Keratinocyte (primary cell): Measurements from ENCODE around the gene RNU2-63P. TPM values are rescaled to one million over a fixed set of nuclear protein-coding genes. Genes with fewer than 3 reads are reported as not detected.

ENCODE experiments used
- DNase-seq: peaks from one replicate; pipeline ENCODE4 v3.0.0-alpha.2; 2011; ENCODE audit warnings: low read depth, missing footprints, low spot score
- FAIRE-seq: peaks from 2 replicates; lab custom pipeline; 2011; peaks lifted over from hg19 to GRCh38; lab: Jason Lieb, UNC
- H2AFZ ChIP-seq: 2 replicates; pipeline ENCODE4 v1.6.0; 2012; ENCODE audit warnings: low read length, control low read depth, inconsistent platforms; ENCODE audit not compliant: control insufficient read depth
- H3K27ac ChIP-seq: 2 replicates; pipeline ENCODE4 v1.5.1; 2011; ENCODE audit warnings: low read length; ENCODE audit not compliant: control insufficient read depth, insufficient read depth
- H3K27me3 ChIP-seq: 3 replicates; pipeline ENCODE4 v1.6.0; 2011; ENCODE audit warnings: low read length; ENCODE audit not compliant: control insufficient read depth, insufficient read depth; ENCODE audit errors: extremely low read depth
- H3K36me3 ChIP-seq, 2 experiments: 2 replicates in 1 of 2; 3 replicates in 1 of 2; pipeline ENCODE4 v1.5.1; 2011; ENCODE audit warnings: low read length in 2 of 2, mild to moderate bottlenecking in 1 of 2; ENCODE audit not compliant: control insufficient read depth in 2 of 2, insufficient read depth in 2 of 2; ENCODE audit errors: extremely low read depth in 1 of 2
- H3K4me1 ChIP-seq: 3 replicates; pipeline ENCODE4 v1.5.1; 2011; ENCODE audit warnings: low read length; ENCODE audit not compliant: control insufficient read depth, insufficient read depth; ENCODE audit errors: extremely low read depth
- H3K4me2 ChIP-seq: 3 replicates; pipeline ENCODE4 v1.6.0; 2011; ENCODE audit warnings: low read depth, low read length; ENCODE audit not compliant: control insufficient read depth, insufficient read depth; ENCODE audit errors: extremely low read depth
- H3K4me3 ChIP-seq, 3 experiments: fragments of 200-600 bp in 1 of 3; sonication (generic) in 1 of 3; 2 replicates in 2 of 3; 3 replicates in 1 of 3; pipeline ENCODE4 v1.5.1; 2011 to 2016; ENCODE audit warnings: low read length in 3 of 3, mild to moderate bottlenecking in 3 of 3, control low read depth in 2 of 3, inconsistent platforms in 1 of 3, low read depth in 1 of 3, mixed read lengths in 1 of 3, mixed run types in 1 of 3, moderate library complexity in 1 of 3; ENCODE audit not compliant: control insufficient read depth in 2 of 3, insufficient read depth in 2 of 3; ENCODE audit errors: extremely low read depth in 1 of 3
- H3K79me2 ChIP-seq: 2 replicates; pipeline ENCODE4 v1.6.0; 2012; ENCODE audit warnings: low read length; ENCODE audit not compliant: control insufficient read depth, insufficient read depth
- H3K9ac ChIP-seq: 3 replicates; pipeline ENCODE4 v1.6.0; 2011; ENCODE audit warnings: low read length; ENCODE audit not compliant: control insufficient read depth, insufficient read depth; ENCODE audit errors: extremely low read depth
- H3K9me1 ChIP-seq: 3 replicates; pipeline ENCODE4 v1.6.0; 2011; ENCODE audit warnings: low read length; ENCODE audit not compliant: control insufficient read depth, insufficient read depth; ENCODE audit errors: extremely low read depth
- H3K9me3 ChIP-seq: 2 replicates; pipeline ENCODE4 v1.5.1; 2012; ENCODE audit warnings: low read depth, low read length; ENCODE audit not compliant: control insufficient read depth
- H4K20me1 ChIP-seq: 3 replicates; pipeline ENCODE4 v1.6.0; 2011; ENCODE audit warnings: low read length; ENCODE audit not compliant: control insufficient read depth, insufficient read depth; ENCODE audit errors: extremely low read depth
- EZH2 ChIP-seq: IDR thresholded peaks from one replicate; pipeline ENCODE4 v1.6.1; 2012; ENCODE audit warnings: inconsistent platforms, mild to moderate bottlenecking, low read length, moderate library complexity
- dilution Hi-C: fragments of 300-500 bp; cut with MboI; formaldehyde crosslinking; loops from one replicate; pipeline ENCODE4 v1.7.0; 2020; ENCODE audit warnings: low sequenced_read_pairs; ENCODE audit not compliant: extremely low pct_ligation_motif_present
- polyA plus RNA-seq, 5 experiments: library from polyadenylated mRNA; depleted of rRNA in 3 of 5; stranded (reverse) in 3 of 5; stranded (forward) in 1 of 5; unstranded in 1 of 5; fragments of >200 nt; gene quantifications; 1 replicate in 1 of 5; 2 replicates in 3 of 5; 3 replicates in 1 of 5; pipeline versions ENCODE4 v1.2.1 to v1.2.3, GENCODE V29; 2011 to 2012; ENCODE audit warnings: missing spikeins in 2 of 5, low read depth in 1 of 5, low replicate concordance in 1 of 5
- TF ChIP-seq, protein P1 (sequence below), 3 experiments: IDR thresholded peaks in 1 of 3; conservative IDR thresholded peaks in 1 of 3; optimal IDR thresholded peaks in 1 of 3; 2 replicates in 2 of 3; 3 replicates in 1 of 3; pipeline versions ENCODE3 to v1.5.1; 2011; ENCODE audit warnings: low read length in 3 of 3, mild to moderate bottlenecking in 3 of 3, moderate library complexity in 2 of 3, control low read depth in 1 of 3, inconsistent platforms in 1 of 3; ENCODE audit not compliant: insufficient read depth in 2 of 3; ENCODE audit errors: extremely low read depth in 1 of 3

The RNU2-63P gene
- polyA plus RNA-seq, 1 donor (not counting 4 experiments of a cell fraction or from before 2014, with no cell fraction given), result 2.4 TPM

DNA sequence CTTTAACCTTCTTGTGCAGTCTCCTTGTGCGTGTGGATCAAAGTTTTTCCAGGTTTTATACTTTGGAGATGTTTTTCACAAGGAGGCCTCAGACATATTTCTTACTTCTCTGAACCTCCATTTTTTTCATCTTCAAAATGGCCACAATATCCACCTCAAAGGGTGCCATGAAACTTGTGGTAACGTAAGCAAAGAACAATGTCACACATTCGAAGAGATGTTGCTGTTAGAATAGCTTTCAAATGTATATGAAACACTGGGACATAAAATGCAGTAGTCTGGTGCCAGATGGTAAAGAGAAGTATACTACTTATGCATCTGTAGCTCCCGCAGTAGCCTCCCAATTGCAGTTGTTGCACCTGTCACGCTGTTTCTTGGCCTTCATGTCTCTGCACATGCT lies 41.8 kb upstream of the RNU2-63P start:
- H4K20me1 ChIP-seq, result no peaks in the 10 kb centered on the region
- DNase-seq, result no peak
- H3K79me2 ChIP-seq, result peaks cover 17% of the 10 kb centered on the region
- H3K36me3 ChIP-seq, result no peaks in the 10 kb centered on the region
- no peak overlapping the region for H3K4me3 ChIP-seq
- no peak overlapping the region for H3K27ac ChIP-seq
- H3K9me1 ChIP-seq, result no peaks in the 10 kb centered on the region
- peaks cover 14% of the 10 kb centered on the region for H3K4me1 ChIP-seq
- H2AFZ ChIP-seq, result no peak overlapping the region
- H3K27me3 ChIP-seq, result no peaks in the 10 kb centered on the region
- H3K4me2 ChIP-seq, result no peak overlapping the region
- no peaks in the 10 kb centered on the region for H3K9me3 ChIP-seq
- no peak overlapping the region for H3K9ac ChIP-seq
- dilution Hi-C loops, result no loop called here
- no peak for FAIRE-seq
- no peak for TF ChIP-seq EZH2
- TF ChIP-seq, protein P1, sequence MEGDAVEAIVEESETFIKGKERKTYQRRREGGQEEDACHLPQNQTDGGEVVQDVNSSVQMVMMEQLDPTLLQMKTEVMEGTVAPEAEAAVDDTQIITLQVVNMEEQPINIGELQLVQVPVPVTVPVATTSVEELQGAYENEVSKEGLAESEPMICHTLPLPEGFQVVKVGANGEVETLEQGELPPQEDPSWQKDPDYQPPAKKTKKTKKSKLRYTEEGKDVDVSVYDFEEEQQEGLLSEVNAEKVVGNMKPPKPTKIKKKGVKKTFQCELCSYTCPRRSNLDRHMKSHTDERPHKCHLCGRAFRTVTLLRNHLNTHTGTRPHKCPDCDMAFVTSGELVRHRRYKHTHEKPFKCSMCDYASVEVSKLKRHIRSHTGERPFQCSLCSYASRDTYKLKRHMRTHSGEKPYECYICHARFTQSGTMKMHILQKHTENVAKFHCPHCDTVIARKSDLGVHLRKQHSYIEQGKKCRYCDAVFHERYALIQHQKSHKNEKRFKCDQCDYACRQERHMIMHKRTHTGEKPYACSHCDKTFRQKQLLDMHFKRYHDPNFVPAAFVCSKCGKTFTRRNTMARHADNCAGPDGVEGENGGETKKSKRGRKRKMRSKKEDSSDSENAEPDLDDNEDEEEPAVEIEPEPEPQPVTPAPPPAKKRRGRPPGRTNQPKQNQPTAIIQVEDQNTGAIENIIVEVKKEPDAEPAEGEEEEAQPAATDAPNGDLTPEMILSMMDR (optimal IDR thresholded peaks at IDR 0.05 in 1 of 3, IDR thresholded peaks at IDR 0.05 in 1 of 3, conservative IDR thresholded peaks at IDR 0.05 in 1 of 3; ENCODE audit: extremely low read depth in 1 of 3, insufficient read depth in 2 of 3, low read length in 3 of 3), result no peak

DNA sequence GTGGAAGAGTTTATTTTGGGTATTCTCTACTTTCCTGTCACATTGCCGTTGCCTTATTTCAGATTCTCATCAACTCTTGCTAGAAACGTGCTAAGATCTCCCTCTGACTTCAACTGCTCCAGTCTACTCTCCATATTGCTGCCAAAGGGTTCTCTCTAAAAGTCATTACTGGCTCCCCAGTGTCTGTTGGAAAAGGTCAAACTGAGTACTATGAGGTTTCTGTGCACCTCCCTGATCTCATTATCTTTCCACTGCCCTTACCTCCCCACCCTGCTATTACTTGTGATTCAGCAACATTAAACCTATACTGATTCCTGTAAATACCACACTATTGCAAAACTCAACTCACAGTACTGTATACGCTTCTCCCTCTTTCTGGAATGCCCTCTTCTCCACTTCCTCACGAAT lies 41.1 kb upstream of the RNU2-63P start:
- dilution Hi-C loops, result no loop called here
- TF ChIP-seq, protein P1 (optimal IDR thresholded peaks at IDR 0.05 in 1 of 3, IDR thresholded peaks at IDR 0.05 in 1 of 3, conservative IDR thresholded peaks at IDR 0.05 in 1 of 3; ENCODE audit: extremely low read depth in 1 of 3, insufficient read depth in 2 of 3, low read length in 3 of 3), result no peak
- no peak for TF ChIP-seq EZH2
- no peak overlapping the region for H3K27ac ChIP-seq
- no peaks in the 10 kb centered on the region for H3K9me1 ChIP-seq
- H3K4me2 ChIP-seq, result no peak overlapping the region
- H3K79me2 ChIP-seq, result peaks cover 20% of the 10 kb centered on the region
- H3K27me3 ChIP-seq, result no peaks in the 10 kb centered on the region
- DNase-seq, result no peak
- H3K4me1 ChIP-seq, result peaks cover 14% of the 10 kb centered on the region
- no peaks in the 10 kb centered on the region for H3K9me3 ChIP-seq
- no peak overlapping the region for H2AFZ ChIP-seq
- no peaks in the 10 kb centered on the region for H3K36me3 ChIP-seq
- no peak overlapping the region for H3K9ac ChIP-seq
- H3K4me3 ChIP-seq, result no peak overlapping the region
- no peaks in the 10 kb centered on the region for H4K20me1 ChIP-seq
- FAIRE-seq, result no peak
